Hepatocyte (in vitro differentiated cells): ENCODE results near the gene INCENP. TPM values are rescaled to one million over a fixed set of nuclear protein-coding genes. Genes with fewer than 3 reads are reported as not detected.

Experiments
- DNase-seq: peaks from one replicate; pipeline ENCODE4 v3.0.0-alpha.2; 2016; ENCODE audit warnings: low spot score
- H2AFZ ChIP-seq: fragments of 200-600 bp; sonication (generic); 2 replicates; pipeline ENCODE4 v1.6.0; 2016; ENCODE audit warnings: antibody characterized with exemption, mild to moderate bottlenecking
- H3K27ac ChIP-seq: fragments of 200-600 bp; sonication (generic); 2 replicates; pipeline ENCODE4 v1.5.1; 2016; ENCODE audit warnings: mild to moderate bottlenecking
- H3K27me3 ChIP-seq: fragments of 200-600 bp; sonication (generic); 2 replicates; pipeline ENCODE4 v1.6.1; 2016
- H3K36me3 ChIP-seq: fragments of 200-600 bp; sonication (generic); replicated peaks from 2 replicates; pipeline ENCODE4 v1.5.1; 2016; ENCODE audit warnings: low read depth; ENCODE audit not compliant: insufficient read depth
- H3K4me1 ChIP-seq: fragments of 200-600 bp; sonication (generic); 2 replicates; pipeline ENCODE4 v1.5.1; 2016; ENCODE audit warnings: mild to moderate bottlenecking, moderate library complexity; ENCODE audit not compliant: insufficient read depth
- H3K4me2 ChIP-seq: fragments of 200-600 bp; sonication (generic); 2 replicates; pipeline ENCODE4 v1.6.0; 2016
- H3K4me3 ChIP-seq: fragments of 200-600 bp; sonication (generic); 2 replicates; pipeline ENCODE4 v1.5.1; 2016; ENCODE audit warnings: mild to moderate bottlenecking
- H3K79me2 ChIP-seq: fragments of 200-600 bp; sonication (generic); 2 replicates; pipeline ENCODE4 v1.6.0; 2017; ENCODE audit warnings: mild to moderate bottlenecking
- H3K9me2 ChIP-seq: fragments of 200-600 bp; sonication (generic); replicated peaks from 2 replicates; pipeline ENCODE4 v1.6.0; 2017; ENCODE audit warnings: mild to moderate bottlenecking; ENCODE audit not compliant: insufficient read depth
- H3K9me3 ChIP-seq: fragments of 200-600 bp; sonication (generic); 2 replicates; pipeline ENCODE4 v1.5.1; 2016; ENCODE audit warnings: low read depth, mild to moderate bottlenecking
- H4K20me1 ChIP-seq: fragments of 200-600 bp; sonication (generic); 2 replicates; pipeline ENCODE4 v1.6.0; 2016; ENCODE audit warnings: mild to moderate bottlenecking; ENCODE audit not compliant: insufficient read depth, poor library complexity, severe bottlenecking
- EZH2 ChIP-seq: fragments of 200-600 bp; sonication (generic); IDR thresholded peaks from 2 replicates; pipeline ENCODE4 v1.6.1; 2016; ENCODE audit warnings: antibody characterized with exemption, mild to moderate bottlenecking, borderline replicate concordance
- EZH2phosphoT487 ChIP-seq: fragments of 200-600 bp; sonication (generic); IDR thresholded peaks from one replicate; pipeline ENCODE4 v1.6.1; 2018; ENCODE audit warnings: antibody characterized with exemption, mild to moderate bottlenecking, low read depth, moderate library complexity; ENCODE audit not compliant: unreplicated experiment, severe bottlenecking
- WGBS: methylation state at CpG from one replicate; pipeline ENCODE4 v1.1.6; 2016; ENCODE audit warnings: low lambda C conversion rate; ENCODE audit errors: missing lambda C conversion rate; 5-methylcytosine and 5-hydroxymethylcytosine counted together
- polyA plus RNA-seq: library from polyadenylated mRNA; unstranded; fragments of >200 nt; fragmentation: Nextera tagmentation; extraction: Ambion mirVana; gene quantifications from 2 replicates; pipeline ENCODE4 v1.2.1, GENCODE V29; 2016
- total RNA-seq: library from RNA; depleted of rRNA; stranded (reverse); fragments of >200 nt; gene quantifications from 2 replicates; pipeline ENCODE4 v1.2.3, GENCODE V29; 2014
- TF ChIP-seq, protein P1 (sequence below): fragments of 200-600 bp; sonication (generic); IDR thresholded peaks from 2 replicates; pipeline ENCODE4 v1.5.1; 2016; ENCODE audit warnings: antibody characterized with exemption, mild to moderate bottlenecking; ENCODE audit not compliant: poor library complexity

The INCENP gene
- total and polyA plus RNA-seq, 2 experiments from 2014 or later, result 2.2 to 12.8 TPM

DNA sequence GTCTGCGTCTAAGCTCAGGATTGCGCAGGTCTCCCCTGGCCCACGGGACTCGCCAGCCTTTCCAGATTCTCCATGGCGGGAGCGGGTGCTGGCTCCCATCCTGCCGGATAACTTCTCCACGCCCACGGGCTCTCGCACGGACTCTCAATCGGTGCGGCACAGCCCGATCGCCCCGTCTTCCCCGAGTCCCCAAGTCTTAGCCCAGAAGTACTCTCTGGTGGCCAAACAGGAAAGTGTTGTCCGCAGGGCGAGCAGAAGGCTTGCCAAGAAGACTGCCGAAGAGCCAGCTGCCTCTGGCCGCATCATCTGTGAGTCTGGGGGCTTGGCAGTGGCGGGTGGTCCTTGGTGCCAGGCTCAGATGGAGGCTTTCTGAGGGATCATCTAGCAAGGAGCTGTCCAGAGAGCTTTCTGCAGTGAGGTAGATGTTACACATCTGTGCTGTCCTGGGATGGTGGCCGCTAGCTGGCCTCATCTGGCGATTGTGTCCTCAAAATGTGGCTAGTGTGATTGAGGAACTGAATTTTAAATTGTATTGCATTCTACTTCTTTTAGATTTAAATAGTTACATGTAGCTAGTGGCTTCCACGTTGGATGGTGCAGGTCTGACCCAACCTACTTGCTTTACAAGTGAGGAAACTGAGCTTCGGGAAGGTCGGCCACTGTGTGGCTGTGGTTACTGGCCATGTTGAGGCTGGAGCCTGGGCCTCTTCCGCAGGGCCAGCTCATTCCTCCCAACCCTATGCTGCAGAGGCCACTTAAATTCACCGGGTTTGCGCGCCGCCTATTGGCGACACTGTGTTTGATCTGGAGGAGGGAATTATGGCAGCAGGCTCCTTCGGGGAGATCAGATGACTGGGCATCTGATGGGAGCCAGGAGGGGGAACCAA lies 6.7 kb downstream of the INCENP start:
- no peaks in the 10 kb centered on the region for H4K20me1 ChIP-seq
- whole genome bisulfite sequencing, result over 99% methylated on average over 34 of the region's 34 CpGs

DNA sequence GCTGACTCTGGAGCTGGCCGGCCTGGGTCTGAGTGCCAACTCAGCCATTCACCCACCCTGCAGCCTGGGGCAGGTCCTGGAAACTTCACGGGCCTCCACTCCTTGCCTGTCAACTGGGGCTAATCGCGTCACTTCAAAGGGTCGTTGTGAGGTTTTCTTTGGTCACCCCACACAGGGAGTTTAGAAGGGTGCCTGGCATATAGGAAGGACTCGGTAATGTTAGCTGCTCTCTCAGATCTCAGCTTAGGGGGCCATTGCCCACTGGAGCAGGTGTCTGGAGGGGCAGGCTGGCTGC lies 7.3 kb downstream of the INCENP start:
- Histone ChIP-seq H3K27ac (no peak overlapping the region), H2AFZ (no peak overlapping the region), H3K4me1 (no peaks in the 10 kb centered on the region), H3K4me2 (no peak overlapping the region), H3K4me3 (no peak overlapping the region), H3K27me3 (no peaks in the 10 kb centered on the region), H3K9me3 (no peaks in the 10 kb centered on the region), H3K79me2 (peaks cover 53% of the 10 kb centered on the region), H3K9me2 (no peaks in the 10 kb centered on the region), H4K20me1 (no peaks in the 10 kb centered on the region), H3K36me3 (no peaks in the 10 kb centered on the region)
- 98% methylated on average over 6 of the region's 6 CpGs for WGBS
- DNase-seq, result no peak
- no peak for TF ChIP-seq EZH2phosphoT487
- TF ChIP-seq EZH2, result no peak
- TF ChIP-seq, protein P1, sequence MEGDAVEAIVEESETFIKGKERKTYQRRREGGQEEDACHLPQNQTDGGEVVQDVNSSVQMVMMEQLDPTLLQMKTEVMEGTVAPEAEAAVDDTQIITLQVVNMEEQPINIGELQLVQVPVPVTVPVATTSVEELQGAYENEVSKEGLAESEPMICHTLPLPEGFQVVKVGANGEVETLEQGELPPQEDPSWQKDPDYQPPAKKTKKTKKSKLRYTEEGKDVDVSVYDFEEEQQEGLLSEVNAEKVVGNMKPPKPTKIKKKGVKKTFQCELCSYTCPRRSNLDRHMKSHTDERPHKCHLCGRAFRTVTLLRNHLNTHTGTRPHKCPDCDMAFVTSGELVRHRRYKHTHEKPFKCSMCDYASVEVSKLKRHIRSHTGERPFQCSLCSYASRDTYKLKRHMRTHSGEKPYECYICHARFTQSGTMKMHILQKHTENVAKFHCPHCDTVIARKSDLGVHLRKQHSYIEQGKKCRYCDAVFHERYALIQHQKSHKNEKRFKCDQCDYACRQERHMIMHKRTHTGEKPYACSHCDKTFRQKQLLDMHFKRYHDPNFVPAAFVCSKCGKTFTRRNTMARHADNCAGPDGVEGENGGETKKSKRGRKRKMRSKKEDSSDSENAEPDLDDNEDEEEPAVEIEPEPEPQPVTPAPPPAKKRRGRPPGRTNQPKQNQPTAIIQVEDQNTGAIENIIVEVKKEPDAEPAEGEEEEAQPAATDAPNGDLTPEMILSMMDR, result no peak

More for the DNA sequence above, 6.7 kb downstream of the INCENP start:
- TF ChIP-seq, protein P1, result no peak
- no peak for TF ChIP-seq EZH2
- H3K4me3 ChIP-seq, result no peak overlapping the region
- peaks cover 57% of the 10 kb centered on the region for H3K79me2 ChIP-seq
- no peaks in the 10 kb centered on the region for H3K27me3 ChIP-seq
- H3K27ac ChIP-seq, result no peak overlapping the region
- no peak overlapping the region for H2AFZ ChIP-seq
- no peak overlapping the region for H3K4me2 ChIP-seq
- H3K4me1 ChIP-seq, result no peaks in the 10 kb centered on the region
- no peaks in the 10 kb centered on the region for H3K36me3 ChIP-seq
- no peaks in the 10 kb centered on the region for H3K9me2 ChIP-seq
- no peaks in the 10 kb centered on the region for H3K9me3 ChIP-seq
- no peak for DNase-seq

DNA sequence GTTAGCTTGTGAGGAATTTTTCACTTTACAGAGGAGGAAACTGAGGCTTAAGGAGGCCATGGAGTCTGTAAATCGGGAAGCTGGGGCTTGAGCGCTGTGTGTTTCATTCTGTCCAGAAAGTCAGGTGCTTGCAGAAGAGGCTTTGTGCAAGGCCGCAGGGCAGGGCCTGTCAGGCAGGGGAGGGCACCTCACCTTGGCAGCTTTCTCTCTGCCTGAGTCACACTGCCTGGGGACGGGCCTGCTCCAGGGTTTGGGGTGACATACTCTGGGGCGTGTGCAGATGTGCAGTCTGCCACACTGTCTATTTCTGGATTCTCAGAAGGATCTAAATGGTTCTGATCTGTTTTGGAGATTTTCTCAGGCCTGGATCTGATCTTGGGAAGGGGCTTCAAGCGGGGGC lies 8.4 kb downstream of the INCENP start:
- Histone ChIP-seq H3K79me2 (peaks cover 42% of the 10 kb centered on the region), H4K20me1 (no peaks in the 10 kb centered on the region), H3K4me1 (no peaks in the 10 kb centered on the region), H3K9me3 (no peaks in the 10 kb centered on the region), H3K27me3 (no peaks in the 10 kb centered on the region), H2AFZ (no peak overlapping the region), H3K27ac (no peak overlapping the region), H3K4me3 (no peak overlapping the region), H3K36me3 (no peaks in the 10 kb centered on the region), H3K4me2 (no peak overlapping the region), H3K9me2 (no peaks in the 10 kb centered on the region)
- TF ChIP-seq EZH2phosphoT487 (no peak), EZH2 (no peak)
- TF ChIP-seq, protein P1, result no peak
- no peak for DNase-seq
- WGBS, result 93% methylated on average over 6 of the region's 6 CpGs
